Renal pelvis (tissue), 4 donors: ENCODE results near the gene CATSPER3. TPM values are rescaled to one million over a fixed set of nuclear protein-coding genes. Genes with fewer than 3 reads are reported as not detected.

ENCODE experiments used
- DNase-seq: peaks from one replicate; pipeline ENCODE4 v3.0.0-alpha.2; 2013
- polyA plus RNA-seq, 3 donors: library from polyadenylated mRNA; unstranded; fragments of 120-200 nt; gene quantifications; one replicate each; pipeline ENCODE4 v1.2.1, GENCODE V29; 2013; ENCODE audit not compliant: insufficient read length in 3 of 3

CATSPER3 gene
- polyA plus RNA-seq, 3 donors: 1.0 to 1.8 (median 1.5) TPM

- DNase-seq: no peak
These were observed 72.8 kb downstream of the CATSPER3 start for GRCh38 chr5:135040333-135041144.

GRCh38 chr5:135041145-135041587 lies 73.5 kb downstream of the CATSPER3 start:
- DNase-seq: no peak

GRCh38 chr5:135041726-135042125 lies 74.0 kb downstream of the CATSPER3 start:
- DNase-seq: no peak

GRCh38 chr5:135042595-135042994 lies 74.9 kb downstream of the CATSPER3 start:
- no peak for DNase-seq

- DNase-seq: no peak
These were observed 77.8 kb downstream of the CATSPER3 start for GRCh38 chr5:135045488-135045887.

GRCh38 chr5:135046661-135047346 lies 79.1 kb downstream of the CATSPER3 start:
- DNase-seq: no peak

- no peak for DNase-seq
These were observed 79.6 kb downstream of the CATSPER3 start for GRCh38 chr5:135047347-135047695.

- DNase-seq: no peak
These were observed 80.6 kb downstream of the CATSPER3 start for GRCh38 chr5:135048286-135048685.

GRCh38 chr5:135048930-135049329 lies 81.2 kb downstream of the CATSPER3 start:
- no peak for DNase-seq

- DNase-seq: no peak
These were observed 82.6 kb downstream of the CATSPER3 start for GRCh38 chr5:135050244-135050767.

GRCh38 chr5:135051399-135051798 lies 83.7 kb downstream of the CATSPER3 start:
- no peak for DNase-seq

GRCh38 chr5:135051872-135052271 lies 84.2 kb downstream of the CATSPER3 start:
- no peak for DNase-seq

- DNase-seq: no peak
These were observed 84.9 kb downstream of the CATSPER3 start for GRCh38 chr5:135052511-135053145.

- no peak for DNase-seq
These were observed 85.6 kb downstream of the CATSPER3 start for GRCh38 chr5:135053278-135053677.

- no peak for DNase-seq
These were observed 86.3 kb downstream of the CATSPER3 start for GRCh38 chr5:135053989-135054388.

GRCh38 chr5:135054546-135054945 lies 86.8 kb downstream of the CATSPER3 start:
- no peak for DNase-seq

GRCh38 chr5:135055396-135055795 lies 87.7 kb downstream of the CATSPER3 start:
- DNase-seq: no peak

GRCh38 chr5:135056316-135057030 lies 88.8 kb downstream of the CATSPER3 start:
- no peak for DNase-seq

- DNase-seq: no peak
These were observed 89.5 kb downstream of the CATSPER3 start for GRCh38 chr5:135057233-135057632.

GRCh38 chr5:135058331-135058732 lies 90.6 kb downstream of the CATSPER3 start:
- no peak for DNase-seq

GRCh38 chr5:135059000-135059923 lies 91.6 kb downstream of the CATSPER3 start:
- DNase-seq: no peak
